HFFc6 (cell line): ENCODE data around the gene TIMM17B. TPM values are rescaled to one million over a fixed set of nuclear protein-coding genes. Genes with fewer than 3 reads are reported as not detected.
"Not testable (repeated sequence)": the region's sequence is repeated elsewhere in the genome, so short reads cannot be mapped to it uniquely, and the experiment has no call there.

Source experiments
- DNase-seq: peaks from one replicate; pipeline ENCODE4 v3.0.0-alpha.2; 2018
- H3K27ac Mint-ChIP-seq: 2 replicates; pipeline ENCODE4 v1.8.0; 2020; ENCODE audit warnings: mild to moderate bottlenecking, mixed read lengths
- H3K27me3 Mint-ChIP-seq: 2 replicates; pipeline ENCODE4 v1.8.0; 2021; ENCODE audit warnings: mild to moderate bottlenecking, moderate library complexity, mixed read lengths; ENCODE audit not compliant: insufficient read depth
- H3K36me3 Mint-ChIP-seq: 2 replicates; pipeline ENCODE4 v1.8.0; 2021; ENCODE audit warnings: low read depth, mixed read lengths
- H3K4me1 Mint-ChIP-seq: 2 replicates; pipeline ENCODE4 v1.8.0; 2020; ENCODE audit warnings: low read depth, mixed read lengths
- H3K4me3 Mint-ChIP-seq: 2 replicates; pipeline ENCODE4 v1.8.0; 2020; ENCODE audit warnings: mild to moderate bottlenecking, moderate library complexity, mixed read lengths
- H3K9me3 Mint-ChIP-seq: 2 replicates; pipeline ENCODE4 v1.8.0; 2020; ENCODE audit warnings: mild to moderate bottlenecking, mixed read lengths
- CTCF ChIP-seq: fragments of 200-600 bp; sonication (generic); IDR thresholded peaks from 2 replicates; pipeline ENCODE4 v1.5.0; 2021; ENCODE audit warnings: antibody characterized with exemption, mild to moderate bottlenecking
- total RNA-seq, 6 experiments: library from RNA; stranded (reverse); fragmentation: NEBNext Ultra II Directional; extraction: Animal tissue kit (Norgen Biotek cat#: 25700); gene quantifications; 2 replicates in 1 of 6; 3 replicates in 5 of 6; pipeline ENCODE4 v1.2.3, GENCODE V29; 2021

The TIMM17B gene
- total RNA-seq, 6 experiments from 2014 or later = 53.0 to 65.2 (median 61.6) TPM

GRCh38 chrX:48864210-48864609 is 33.4 kb downstream of the TIMM17B start:
- TF ChIP-seq CTCF = no peak
- Mint-ChIP-seq H3K27ac (no peak overlapping the region), H3K36me3 (no peaks in the 10 kb centered on the region), H3K9me3 (no peaks in the 10 kb centered on the region), H3K27me3 (peaks cover 15% of the 10 kb centered on the region), H3K4me3 (no peak overlapping the region), H3K4me1 (peaks cover 19% of the 10 kb centered on the region)
- DNase-seq = peak; percentile 13

GRCh38 chrX:48854898-48855297 is 42.7 kb downstream of the TIMM17B start:
- Mint-ChIP-seq H3K27me3 (peaks cover 24% of the 10 kb centered on the region), H3K4me3 (no peak overlapping the region)

GRCh38 chrX:48854121-48854804 is 43.3 kb downstream of the TIMM17B start:
- not testable (repeated sequence) for DNase-seq, H3K27ac Mint-ChIP-seq, H3K9me3 Mint-ChIP-seq, H3K4me3 Mint-ChIP-seq, H3K4me1 Mint-ChIP-seq, H3K36me3 Mint-ChIP-seq
- H3K27me3 Mint-ChIP-seq = peaks cover 23% of the 10 kb centered on the region

More at GRCh38 chrX:48854898-48855297, 42.7 kb downstream of the TIMM17B start:
- Mint-ChIP-seq H3K9me3 (no peaks in the 10 kb centered on the region), H3K36me3 (no peaks in the 10 kb centered on the region; the same call in 1 of the 2 replicates), H3K27ac (no peak overlapping the region), H3K4me1 (peaks cover 6% of the 10 kb centered on the region; the same call in 1 of the 2 replicates)
- DNase-seq = no peak
- peak; percentile 35; the same call in 1 of the 2 replicates for TF ChIP-seq CTCF

GRCh38 chrX:48853494-48853893 is 44.1 kb downstream of the TIMM17B start:
- H3K27me3 Mint-ChIP-seq = peaks cover 23% of the 10 kb centered on the region
- not testable (repeated sequence) for H3K9me3 Mint-ChIP-seq, H3K27ac Mint-ChIP-seq, H3K4me3 Mint-ChIP-seq, DNase-seq, H3K36me3 Mint-ChIP-seq, H3K4me1 Mint-ChIP-seq

- Mint-ChIP-seq H3K9me3 (no peaks in the 10 kb centered on the region), H3K4me3 (no peak overlapping the region), H3K36me3 (no peaks in the 10 kb centered on the region; the same call in 1 of the 2 replicates), H3K4me1 (peaks cover 6% of the 10 kb centered on the region; the same call in 1 of the 2 replicates), H3K27me3 (peaks cover 23% of the 10 kb centered on the region), H3K27ac (no peak overlapping the region)
- no peak for DNase-seq
- no peak for TF ChIP-seq CTCF
Observed at GRCh38 chrX:48852857-48853256, 44.7 kb downstream of the TIMM17B start.

GRCh38 chrX:48848847-48849246 is 48.7 kb downstream of the TIMM17B start:
- no peak for TF ChIP-seq CTCF

More at GRCh38 chrX:48848847-48849246, 48.7 kb downstream of the TIMM17B start:
- Mint-ChIP-seq H3K27me3 (peaks cover 15% of the 10 kb centered on the region), H3K4me1 (no peaks in the 10 kb centered on the region), H3K4me3 (no peak overlapping the region), H3K9me3 (no peaks in the 10 kb centered on the region), H3K36me3 (no peaks in the 10 kb centered on the region; the same call in 1 of the 2 replicates), H3K27ac (no peak overlapping the region)
- DNase-seq = no peak

Other genes with a start within 250 kb of the TIMM17B start
- gene WAS, start 214.0 kb downstream of the TIMM17B start, total RNA-seq = under 1 TPM in 1 of 6 experiments, not detected in 5; 0.69 TPM
- 10 to 100 TPM in 4 of 6 experiments, 1 to 10 TPM in 2; 6.9 to 12.0 (median 11.4) TPM for gene SUV39H1, start 201.0 kb downstream of the TIMM17B start, total RNA-seq
- not detected for gene GLOD5, start 136.0 kb downstream of the TIMM17B start, total RNA-seq
- gene GATA1, start 111.2 kb downstream of the TIMM17B start, total RNA-seq = not detected
- gene HDAC6, start 95.7 kb downstream of the TIMM17B start, total RNA-seq = 10 to 100 TPM; 22.4 to 30.8 (median 27.1) TPM
- gene ERAS, start 71.3 kb downstream of the TIMM17B start, total RNA-seq = not detected
- not detected for gene PCSK1N, start 62.2 kb downstream of the TIMM17B start, total RNA-seq
- 10 to 100 TPM; 66.3 to 82.1 (median 71.1) TPM for gene PQBP1, start 162 bp upstream of the TIMM17B start, total RNA-seq
- 10 to 100 TPM; 45.0 to 53.7 (median 47.0) TPM for gene SLC35A2, start 13.9 kb upstream of the TIMM17B start, total RNA-seq
- gene PIM2, start 21.3 kb upstream of the TIMM17B start, total RNA-seq = 1 to 10 TPM; 5.8 to 7.5 (median 6.5) TPM
- 10 to 100 TPM; 47.6 to 55.0 (median 52.7) TPM for gene OTUD5, start 59.8 kb upstream of the TIMM17B start, total RNA-seq
- 1 to 10 TPM; 3.0 to 6.2 (median 5.4) TPM for gene KCND1, start 74.1 kb upstream of the TIMM17B start, total RNA-seq
- 10 to 100 TPM; 23.2 to 32.1 (median 27.5) TPM for gene GRIPAP1, start 104.5 kb upstream of the TIMM17B start, total RNA-seq
- gene TFE3, start 145.6 kb upstream of the TIMM17B start, total RNA-seq = 10 to 100 TPM; 76.6 to 89.1 (median 83.9) TPM
- under 1 TPM in 4 of 6 experiments, not detected in 2; 0.05 to 0.62 (median 0.24) TPM for gene CCDC120, start 161.2 kb upstream of the TIMM17B start, total RNA-seq
- gene PRAF2, start 176.2 kb upstream of the TIMM17B start, total RNA-seq = 100 to 1,000 TPM in 1 of 6 experiments, 10 to 100 TPM in 5; 68.0 to 100 (median 76.7) TPM
- gene WDR45, start 182.1 kb upstream of the TIMM17B start, total RNA-seq = 10 to 100 TPM; 37.4 to 46.6 (median 41.0) TPM
- gene GPKOW, start 226.0 kb upstream of the TIMM17B start, total RNA-seq = 10 to 100 TPM; 20.6 to 27.0 (median 23.7) TPM